GM18861 (cell line): Measurements from ENCODE around the gene LRP5.
"Not testable (repeated sequence)": the region's sequence is repeated elsewhere in the genome, so short reads cannot be mapped to it uniquely, and the experiment has no call there.

Source experiments
- ATAC-seq: cut with Tn5 transposase; IDR thresholded peaks from one replicate; pipeline ENCODE4 v1.9.1; 2021; ENCODE audit not compliant: unreplicated experiment

The LRP5 gene

DNA sequence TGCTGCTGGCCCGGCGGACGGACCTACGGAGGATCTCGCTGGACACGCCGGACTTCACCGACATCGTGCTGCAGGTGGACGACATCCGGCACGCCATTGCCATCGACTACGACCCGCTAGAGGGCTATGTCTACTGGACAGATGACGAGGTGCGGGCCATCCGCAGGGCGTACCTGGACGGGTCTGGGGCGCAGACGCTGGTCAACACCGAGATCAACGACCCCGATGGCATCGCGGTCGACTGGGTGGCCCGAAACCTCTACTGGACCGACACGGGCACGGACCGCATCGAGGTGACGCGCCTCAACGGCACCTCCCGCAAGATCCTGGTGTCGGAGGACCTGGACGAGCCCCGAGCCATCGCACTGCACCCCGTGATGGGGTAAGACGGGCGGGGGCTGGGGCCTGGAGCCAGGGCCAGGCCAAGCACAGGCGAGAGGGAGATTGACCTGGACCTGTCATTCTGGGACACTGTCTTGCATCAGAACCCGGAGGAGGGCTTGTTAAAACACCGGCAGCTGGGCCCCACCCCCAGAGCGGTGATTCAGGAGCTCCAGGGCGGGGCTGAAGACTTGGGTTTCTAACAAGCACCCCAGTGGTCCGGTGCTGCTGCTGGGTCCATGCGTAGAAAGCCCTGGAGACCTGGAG is 74.1 kb downstream of the LRP5 start:
- ATAC-seq = no peak

DNA sequence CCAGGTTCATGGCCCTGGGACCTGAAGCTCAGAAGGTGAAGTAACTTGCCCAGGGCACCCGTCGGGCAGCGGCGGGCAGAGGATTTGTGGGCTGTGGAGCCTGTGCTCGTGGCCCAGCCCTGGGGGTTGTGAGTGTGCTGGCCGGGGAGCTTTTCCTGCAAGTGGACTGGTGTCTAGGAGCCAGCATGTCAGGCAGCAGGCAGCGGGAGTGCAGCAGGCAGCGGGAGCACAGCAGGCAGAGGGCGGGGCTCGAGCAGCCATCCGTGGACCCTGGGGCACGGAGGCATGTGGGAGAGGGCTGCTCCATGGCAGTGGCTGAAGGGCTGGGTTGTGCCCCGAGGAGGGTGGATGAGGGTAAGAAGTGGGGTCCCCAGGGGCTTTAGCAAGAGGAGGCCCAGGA is 75.4 kb downstream of the LRP5 start:
- ATAC-seq = no peak

DNA sequence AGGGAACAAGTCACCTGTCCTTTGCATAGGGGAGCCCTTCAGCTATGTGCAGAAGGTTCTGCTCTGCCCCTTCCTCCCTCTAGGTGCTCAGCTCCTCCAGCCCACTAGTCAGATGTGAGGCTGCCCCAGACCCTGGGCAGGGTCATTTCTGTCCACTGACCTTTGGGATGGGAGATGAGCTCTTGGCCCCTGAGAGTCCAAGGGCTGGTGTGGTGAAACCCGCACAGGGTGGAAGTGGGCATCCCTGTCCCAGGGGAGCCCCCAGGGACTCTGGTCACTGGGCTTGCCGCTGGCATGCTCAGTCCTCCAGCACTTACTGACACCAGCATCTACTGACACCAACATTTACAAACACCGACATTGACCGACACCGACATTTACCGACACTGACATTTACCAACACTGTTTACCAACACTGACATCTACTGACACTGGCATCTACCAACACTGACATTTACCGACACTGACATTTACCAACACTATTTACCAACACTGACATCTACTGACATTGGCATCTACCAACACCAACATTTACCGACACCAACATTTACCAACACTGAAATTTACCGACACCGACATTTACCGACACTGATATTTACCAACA is 76.3 kb downstream of the LRP5 start:
- ATAC-seq = no peak

- ATAC-seq = no peak
These were observed 77.9 kb downstream of the LRP5 start for GRCh38 chr11:68390315-68390714.

- no peak for ATAC-seq
These were observed 80.4 kb downstream of the LRP5 start for GRCh38 chr11:68392822-68393221.

DNA sequence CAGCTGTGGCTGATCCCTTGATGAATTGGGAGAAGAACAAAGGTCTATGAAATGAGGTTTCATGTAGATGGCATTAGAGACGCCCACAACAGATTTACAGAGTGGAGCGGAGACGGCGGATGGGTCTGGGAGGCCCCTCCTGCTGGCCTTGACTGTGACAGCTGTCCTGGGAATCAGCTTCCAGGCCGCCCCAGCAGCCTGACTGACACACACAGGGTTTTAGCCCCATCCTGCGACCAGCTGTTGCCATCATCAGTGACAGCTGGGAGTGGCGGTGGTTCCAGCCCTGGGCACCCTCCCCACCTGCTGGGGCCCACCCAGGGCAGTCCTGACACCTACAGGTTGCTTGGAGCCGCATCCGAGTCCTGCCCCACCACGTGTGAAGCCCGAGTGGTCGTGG is 84.1 kb downstream of the LRP5 start:
- no peak for ATAC-seq

DNA sequence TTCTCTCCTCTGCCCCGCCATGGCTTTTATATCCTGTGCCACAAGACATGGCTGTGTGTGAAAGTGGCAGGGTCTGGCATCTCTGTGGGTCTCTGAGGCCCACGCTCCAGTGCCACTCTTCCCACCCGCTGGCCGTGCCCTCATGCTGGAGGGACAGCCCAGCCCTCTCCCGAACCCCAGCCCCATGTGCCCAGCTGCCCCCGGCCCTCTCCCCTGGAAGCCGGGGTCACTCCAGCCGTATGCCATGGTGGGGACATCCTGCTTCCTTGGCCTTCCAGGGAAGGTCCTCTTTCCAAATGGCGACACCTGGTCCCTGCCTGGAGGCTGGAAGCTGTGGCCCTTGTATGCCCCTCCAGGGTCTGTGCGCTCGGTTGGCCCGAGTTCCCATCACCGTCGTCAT is 84.9 kb downstream of the LRP5 start:
- no peak for ATAC-seq

GRCh38 chr11:68398995-68399851 is 86.8 kb downstream of the LRP5 start:
- no peak for ATAC-seq

DNA sequence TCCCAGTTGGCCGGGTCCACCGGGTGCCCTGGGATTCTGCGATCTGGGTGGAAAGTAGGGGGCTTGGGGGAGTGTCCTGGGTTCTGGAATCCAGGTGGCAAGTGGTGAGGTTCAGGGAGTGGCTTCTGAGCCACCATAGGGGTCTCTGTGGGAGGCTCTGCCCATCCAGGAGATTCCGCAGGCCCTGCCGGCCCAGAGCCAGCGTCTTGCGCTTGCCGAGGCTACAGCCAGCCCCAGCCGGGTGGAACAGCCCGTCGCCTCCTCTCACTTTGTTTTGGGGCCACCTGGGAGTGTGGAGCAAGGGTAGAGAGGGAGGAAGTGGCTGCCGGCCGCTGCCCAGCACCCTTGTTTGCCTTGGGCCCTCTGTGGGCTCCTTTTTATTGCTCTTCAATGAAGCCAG is 87.5 kb downstream of the LRP5 start:
- no peak for ATAC-seq

DNA sequence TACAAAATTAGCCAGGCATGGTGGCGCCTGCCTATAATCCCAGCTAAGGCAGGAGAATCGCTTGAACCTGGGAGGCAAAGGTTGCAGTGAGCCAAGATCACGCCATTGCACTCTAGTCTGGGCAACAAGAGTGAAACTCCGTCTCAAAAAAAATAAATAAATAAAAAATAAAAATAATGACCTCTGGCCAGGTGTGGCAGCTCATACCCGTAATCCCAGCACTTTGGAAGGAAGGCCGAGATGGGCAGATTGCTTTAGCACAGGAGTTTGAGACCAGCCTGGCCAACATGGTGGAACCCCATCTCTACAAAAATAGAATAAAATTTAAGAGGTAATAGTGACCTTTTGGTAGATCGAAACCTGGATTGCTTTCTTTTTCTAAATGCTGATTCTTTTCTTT is 88.2 kb downstream of the LRP5 start:
- not testable (repeated sequence) for ATAC-seq

- no peak for ATAC-seq
These were observed 89.5 kb downstream of the LRP5 start for GRCh38 chr11:68401856-68402255.

DNA sequence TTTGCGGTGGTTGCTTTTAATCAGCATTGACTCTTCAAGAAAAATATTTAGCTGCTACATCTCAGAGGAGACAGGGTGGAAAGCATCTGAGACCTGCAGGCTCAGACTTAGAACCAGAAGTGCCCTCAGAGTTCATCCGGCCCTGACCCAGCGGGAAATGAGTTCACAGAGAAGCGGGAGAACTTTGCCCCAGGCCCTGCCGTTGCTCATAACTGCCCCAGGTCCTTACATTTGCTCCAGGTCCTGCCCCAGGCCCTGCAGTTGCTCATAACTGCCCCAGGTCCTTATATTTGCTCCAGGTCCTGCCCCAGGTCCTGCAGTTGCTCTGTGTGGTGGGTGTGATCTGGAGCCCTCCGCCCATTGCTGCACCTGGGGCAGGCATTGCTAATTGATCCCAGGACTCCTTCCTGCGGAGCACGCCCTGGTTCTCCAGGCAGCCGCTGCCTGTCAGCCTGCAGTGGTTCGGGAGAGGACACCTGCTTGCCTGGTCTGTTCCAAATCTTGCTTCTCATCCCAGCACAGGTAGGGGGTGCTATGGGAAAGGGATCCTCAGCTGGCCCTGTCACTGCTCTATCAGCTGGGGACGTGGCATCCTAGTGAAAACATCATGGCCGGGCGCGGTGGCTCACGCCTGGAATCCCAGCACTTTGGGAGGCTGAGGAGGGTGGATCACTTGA is 90.1 kb downstream of the LRP5 start:
- ATAC-seq = no peak

DNA sequence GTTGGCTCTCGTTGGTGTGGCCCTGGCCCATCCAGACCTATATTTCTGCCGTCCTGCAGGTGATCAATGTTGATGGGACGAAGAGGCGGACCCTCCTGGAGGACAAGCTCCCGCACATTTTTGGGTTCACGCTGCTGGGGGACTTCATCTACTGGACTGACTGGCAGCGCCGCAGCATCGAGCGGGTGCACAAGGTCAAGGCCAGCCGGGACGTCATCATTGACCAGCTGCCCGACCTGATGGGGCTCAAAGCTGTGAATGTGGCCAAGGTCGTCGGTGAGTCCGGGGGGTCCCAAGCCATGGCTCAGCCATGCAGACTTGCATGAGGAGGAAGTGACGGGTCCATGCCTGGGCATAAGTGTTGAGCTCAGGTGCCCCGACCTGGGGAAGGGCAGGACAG is 91.0 kb downstream of the LRP5 start:
- ATAC-seq = no peak

- no peak for ATAC-seq
These were observed 91.4 kb downstream of the LRP5 start for GRCh38 chr11:68403831-68404230.

GRCh38 chr11:68406324-68407313 is 94.2 kb downstream of the LRP5 start:
- no peak for ATAC-seq

DNA sequence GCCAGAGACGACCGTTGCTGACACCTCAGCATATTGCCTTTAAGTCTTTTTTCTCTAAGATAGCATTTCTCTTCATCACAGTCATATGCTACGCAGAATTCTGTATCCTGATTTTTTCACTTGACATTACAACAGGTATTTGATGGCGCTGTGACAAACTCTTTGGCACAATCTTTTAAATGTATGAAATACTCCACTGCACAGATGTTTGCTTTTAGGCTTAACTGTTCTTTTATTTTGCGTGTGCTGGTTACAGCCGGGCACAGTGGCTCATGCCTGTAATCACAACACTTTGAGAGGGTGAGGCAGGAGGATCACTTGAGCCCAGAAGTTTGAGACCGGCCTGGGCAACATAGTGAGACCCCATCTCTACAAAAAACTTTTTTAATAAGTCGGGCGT is 96.1 kb downstream of the LRP5 start:
- ATAC-seq = no peak

- no peak for ATAC-seq
These were observed 97.5 kb downstream of the LRP5 start for GRCh38 chr11:68409748-68410344.

DNA sequence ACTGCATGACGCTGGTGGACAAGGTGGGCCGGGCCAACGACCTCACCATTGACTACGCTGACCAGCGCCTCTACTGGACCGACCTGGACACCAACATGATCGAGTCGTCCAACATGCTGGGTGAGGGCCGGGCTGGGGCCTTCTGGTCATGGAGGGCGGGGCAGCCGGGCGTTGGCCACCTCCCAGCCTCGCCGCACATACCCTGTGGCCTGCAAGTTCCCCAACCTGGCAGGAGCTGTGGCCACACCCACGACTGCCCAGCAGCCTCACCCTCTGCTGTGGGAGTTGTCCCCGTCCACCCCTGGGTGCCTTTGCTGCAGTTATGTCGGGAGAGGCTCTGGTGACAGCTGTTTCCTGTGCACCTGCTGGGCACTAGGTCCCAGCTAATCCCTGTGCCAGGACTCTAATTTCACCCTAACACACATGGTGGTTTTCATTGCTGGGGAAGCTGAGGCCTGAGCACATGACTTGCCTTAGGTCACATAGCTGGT is 99.2 kb downstream of the LRP5 start:
- ATAC-seq = no peak

- ATAC-seq = no peak
These were observed 100.4 kb downstream of the LRP5 start for GRCh38 chr11:68412593-68413475.
